Measurements from ENCODE around the gene RNF212. TPM values are rescaled to one million over a fixed set of nuclear protein-coding genes. Genes with fewer than 3 reads are reported as not detected.

Gene RNF212
- total RNA-seq, 1 donor from 2014 or later: not detected

GRCh38 chr4:1115528-1116293, 2.3 kb upstream of the RNF212 start:
- peaks cover 5% of the 10 kb centered on the region for H3K27me3 ChIP-seq
- H3K9me3 ChIP-seq: no peaks in the 10 kb centered on the region
- H3K27ac ChIP-seq: no peak overlapping the region
- H3K36me3 ChIP-seq: no peaks in the 10 kb centered on the region
- intact Hi-C loops (cut with DNase I): no loop called here
- H3K4me3 ChIP-seq: no peak overlapping the region
- no peaks in the 10 kb centered on the region for H3K4me1 ChIP-seq
- DNase-seq (ENCODE audit: low spot score in 2 of 2): no peak
- TF ChIP-seq, protein P1, sequence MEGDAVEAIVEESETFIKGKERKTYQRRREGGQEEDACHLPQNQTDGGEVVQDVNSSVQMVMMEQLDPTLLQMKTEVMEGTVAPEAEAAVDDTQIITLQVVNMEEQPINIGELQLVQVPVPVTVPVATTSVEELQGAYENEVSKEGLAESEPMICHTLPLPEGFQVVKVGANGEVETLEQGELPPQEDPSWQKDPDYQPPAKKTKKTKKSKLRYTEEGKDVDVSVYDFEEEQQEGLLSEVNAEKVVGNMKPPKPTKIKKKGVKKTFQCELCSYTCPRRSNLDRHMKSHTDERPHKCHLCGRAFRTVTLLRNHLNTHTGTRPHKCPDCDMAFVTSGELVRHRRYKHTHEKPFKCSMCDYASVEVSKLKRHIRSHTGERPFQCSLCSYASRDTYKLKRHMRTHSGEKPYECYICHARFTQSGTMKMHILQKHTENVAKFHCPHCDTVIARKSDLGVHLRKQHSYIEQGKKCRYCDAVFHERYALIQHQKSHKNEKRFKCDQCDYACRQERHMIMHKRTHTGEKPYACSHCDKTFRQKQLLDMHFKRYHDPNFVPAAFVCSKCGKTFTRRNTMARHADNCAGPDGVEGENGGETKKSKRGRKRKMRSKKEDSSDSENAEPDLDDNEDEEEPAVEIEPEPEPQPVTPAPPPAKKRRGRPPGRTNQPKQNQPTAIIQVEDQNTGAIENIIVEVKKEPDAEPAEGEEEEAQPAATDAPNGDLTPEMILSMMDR (IDR thresholded peaks at IDR 0.05): no peak

DNA sequence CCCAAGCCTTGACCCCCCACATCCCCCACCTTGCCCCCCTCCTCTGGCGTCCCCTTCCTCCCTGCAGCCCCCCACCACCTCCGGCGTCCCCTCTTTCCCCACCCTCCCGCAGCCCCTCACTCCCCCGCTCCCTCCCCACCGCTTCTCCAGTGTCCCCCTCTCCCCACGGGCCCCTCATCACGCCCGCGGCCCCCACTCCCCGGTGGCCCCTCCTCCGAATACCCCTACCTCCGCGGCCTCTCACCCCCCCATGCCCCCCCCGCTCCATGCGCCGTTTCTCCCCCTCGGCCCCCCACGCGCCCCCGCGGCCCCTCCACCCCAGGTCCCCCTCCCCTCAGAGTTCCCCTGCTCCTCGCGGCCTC, 562 bp downstream of the RNF212 start:
- intact Hi-C loops (cut with DNase I): no loop called here
- H3K36me3 ChIP-seq: no peaks in the 10 kb centered on the region

GRCh38 chr4:1112174-1112820, 1.1 kb downstream of the RNF212 start:
- Histone ChIP-seq H3K9me3 (no peaks in the 10 kb centered on the region), H3K36me3 (no peaks in the 10 kb centered on the region), H3K27ac (no peak overlapping the region), H3K4me1 (no peaks in the 10 kb centered on the region), H3K27me3 (peaks cover 5% of the 10 kb centered on the region), H3K4me3 (no peak overlapping the region)
- DNase-seq (ENCODE audit: low spot score in 2 of 2): no peak
- intact Hi-C loops (cut with DNase I): no loop called here
- TF ChIP-seq, protein P1 (IDR thresholded peaks at IDR 0.05): no peak

More for the DNA sequence above, 562 bp downstream of the RNF212 start:
- DNase-seq (ENCODE audit: low spot score in 2 of 2): no peak
- TF ChIP-seq, protein P1 (IDR thresholded peaks at IDR 0.05): no peak
- Histone ChIP-seq H3K27ac (no peak overlapping the region), H3K4me3 (no peak overlapping the region), H3K27me3 (peaks cover 5% of the 10 kb centered on the region), H3K4me1 (no peaks in the 10 kb centered on the region), H3K9me3 (no peaks in the 10 kb centered on the region)

DNA sequence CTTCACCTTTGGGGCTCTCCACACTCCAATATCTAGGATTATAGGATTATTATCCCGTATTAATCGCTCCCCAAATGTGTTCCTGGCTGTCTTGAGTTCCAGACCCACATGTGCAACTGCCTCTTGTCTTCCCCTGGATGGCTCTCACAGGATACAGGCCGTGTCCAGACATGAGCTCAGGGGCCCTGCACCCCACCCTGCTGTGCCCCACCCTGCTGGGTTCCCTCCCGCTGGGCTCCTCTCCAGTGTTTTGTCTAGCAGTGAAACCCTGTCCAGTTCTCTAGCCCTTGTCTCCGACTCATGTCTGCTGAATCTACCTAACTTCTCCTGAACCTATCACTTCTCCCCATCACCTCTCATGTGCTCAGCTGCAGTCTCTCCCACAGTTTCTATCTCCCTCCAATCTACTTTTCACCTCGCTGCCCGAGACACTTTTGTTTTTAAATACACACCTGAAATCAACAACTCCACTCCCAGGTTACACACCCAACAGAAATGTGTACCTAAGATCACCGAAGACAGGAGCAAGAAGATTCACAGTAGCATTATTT, 2.0 kb downstream of the RNF212 start:
- no peak for DNase-seq (ENCODE audit: low spot score in 2 of 2)
- intact Hi-C loops (cut with DNase I): no loop called here
- TF ChIP-seq, protein P1 (IDR thresholded peaks at IDR 0.05): no peak
- Histone ChIP-seq H3K27me3 (peaks cover 5% of the 10 kb centered on the region), H3K4me1 (no peaks in the 10 kb centered on the region), H3K36me3 (no peaks in the 10 kb centered on the region), H3K9me3 (no peaks in the 10 kb centered on the region), H3K4me3 (no peak overlapping the region), H3K27ac (no peak overlapping the region)

DNA sequence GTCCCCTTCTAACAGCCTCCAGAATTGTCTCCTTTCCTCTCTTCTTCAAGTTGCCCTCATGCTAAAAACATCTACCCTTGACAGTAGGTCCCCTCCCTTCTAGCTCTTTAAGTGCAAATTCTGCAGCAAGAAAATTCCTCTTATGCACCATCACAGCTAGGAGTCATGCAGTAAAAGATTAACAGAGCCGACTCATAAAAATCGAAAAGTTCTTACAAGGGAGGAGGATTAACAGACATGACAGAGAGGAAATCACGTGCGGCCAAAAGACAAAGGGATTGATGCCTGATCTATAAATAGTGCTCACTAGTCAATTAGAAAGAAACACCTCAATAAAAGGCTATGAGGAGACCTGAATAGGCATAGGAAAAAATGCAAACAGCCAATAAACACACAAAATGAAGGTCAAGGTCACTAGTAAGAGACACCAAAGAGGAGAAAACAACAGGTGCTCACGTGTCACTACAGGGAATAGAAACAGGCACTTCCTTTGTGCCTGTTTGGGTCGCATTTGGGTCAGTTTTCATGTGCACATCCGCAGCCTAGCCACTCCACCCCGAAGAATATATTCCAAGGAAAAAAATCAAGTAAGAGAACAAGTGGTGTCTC, 3.4 kb downstream of the RNF212 start:
- Histone ChIP-seq H3K36me3 (no peaks in the 10 kb centered on the region), H3K4me1 (no peaks in the 10 kb centered on the region), H3K9me3 (no peaks in the 10 kb centered on the region), H3K4me3 (no peak overlapping the region), H3K27me3 (peaks cover 5% of the 10 kb centered on the region), H3K27ac (no peak overlapping the region)
- TF ChIP-seq, protein P1 (IDR thresholded peaks at IDR 0.05): no peak
- DNase-seq (ENCODE audit: low spot score in 2 of 2): no peak
- intact Hi-C loops (cut with DNase I): no loop called here
